H9 (cell line): ENCODE measurements around the gene WWC2. TPM values are rescaled to one million over a fixed set of nuclear protein-coding genes. Genes with fewer than 3 reads are reported as not detected.

ENCODE experiments used
- DNase-seq: peaks from one replicate; pipeline ENCODE4 v3.0.0-alpha.2; 2017
- H2AFZ ChIP-seq: one replicate; pipeline ENCODE4 v1.6.1; 2013; ENCODE audit warnings: mild to moderate bottlenecking, low read length, control low read depth, moderate library complexity
- H2AK5ac ChIP-seq: 2 replicates; pipeline ENCODE4 v1.6.1; 2013; ENCODE audit warnings: low read length, control low read depth, mixed read lengths; ENCODE audit not compliant: insufficient read length
- H2BK120ac ChIP-seq: one replicate; pipeline ENCODE4 v1.6.1; 2013; ENCODE audit warnings: low read depth, mild to moderate bottlenecking, low read length, control low read depth, inconsistent platforms; ENCODE audit not compliant: poor library complexity, severe bottlenecking
- H2BK12ac ChIP-seq: 2 replicates; pipeline ENCODE4 v1.6.1; 2013; ENCODE audit warnings: low read length, control low read depth, mixed read lengths, low read depth; ENCODE audit not compliant: insufficient read length
- H2BK15ac ChIP-seq: 2 replicates; pipeline ENCODE4 v1.6.1; 2013; ENCODE audit warnings: low read depth, low read length, control low read depth
- H2BK20ac ChIP-seq: one replicate; pipeline ENCODE4 v1.6.1; 2013; ENCODE audit warnings: low read depth, mild to moderate bottlenecking, low read length, control low read depth, inconsistent platforms; ENCODE audit not compliant: poor library complexity, severe bottlenecking
- H2BK5ac ChIP-seq: 2 replicates; pipeline ENCODE4 v1.6.1; 2013; ENCODE audit warnings: low read length, control low read depth, mixed read lengths; ENCODE audit not compliant: insufficient read length
- H3K14ac ChIP-seq: 2 replicates; pipeline ENCODE4 v1.6.1; 2013; ENCODE audit warnings: low read length, control low read depth; ENCODE audit not compliant: insufficient read depth
- H3K18ac ChIP-seq: 2 replicates; pipeline ENCODE4 v1.6.1; 2013; ENCODE audit warnings: low read depth, mild to moderate bottlenecking, mixed read lengths, low read length, control low read depth; ENCODE audit not compliant: insufficient read length
- H3K23ac ChIP-seq: 2 replicates; pipeline ENCODE4 v1.6.1; 2013; ENCODE audit warnings: low read length, control low read depth, mixed read lengths, low read depth; ENCODE audit not compliant: insufficient read length
- H3K23me2 ChIP-seq: 2 replicates; pipeline ENCODE4 v1.6.1; 2013; ENCODE audit warnings: low read depth, mild to moderate bottlenecking, mixed read lengths, low read length, control low read depth; ENCODE audit not compliant: insufficient read length, poor library complexity, severe bottlenecking
- H3K27ac ChIP-seq: 2 replicates; pipeline ENCODE4 v1.5.1; 2013; ENCODE audit warnings: low read length, control low read depth, mixed read lengths, low read depth; ENCODE audit not compliant: insufficient read length
- H3K27me3 ChIP-seq: 2 replicates; pipeline ENCODE4 v1.6.1; 2013; ENCODE audit warnings: low read length, control low read depth, inconsistent platforms; ENCODE audit not compliant: insufficient read depth
- H3K4ac ChIP-seq: 2 replicates; pipeline ENCODE4 v1.6.1; 2013; ENCODE audit warnings: low read depth, mild to moderate bottlenecking, control low read depth, inconsistent platforms, low read length, moderate library complexity
- H3K4me1 ChIP-seq: 2 replicates; pipeline ENCODE4 v1.6.1; 2013; ENCODE audit warnings: low read length, control low read depth, inconsistent platforms; ENCODE audit not compliant: insufficient read depth
- H3K4me2 ChIP-seq: 2 replicates; pipeline ENCODE4 v1.6.1; 2013; ENCODE audit warnings: low read length, control low read depth, mixed read lengths; ENCODE audit not compliant: insufficient read length, insufficient read depth
- H3K56ac ChIP-seq: 2 replicates; pipeline ENCODE4 v1.6.1; 2013; ENCODE audit warnings: low read depth, mild to moderate bottlenecking, mixed read lengths, low read length, control low read depth; ENCODE audit not compliant: insufficient read length
- H3K79me1 ChIP-seq: 2 replicates; pipeline ENCODE4 v1.6.1; 2013; ENCODE audit warnings: low read depth, mild to moderate bottlenecking, moderate library complexity, low read length, control low read depth, inconsistent platforms; ENCODE audit not compliant: insufficient read depth, poor library complexity, severe bottlenecking
- H3K79me2 ChIP-seq: 2 replicates; pipeline ENCODE4 v1.6.1; 2013; ENCODE audit warnings: low read length, control low read depth, inconsistent platforms; ENCODE audit not compliant: insufficient read depth
- H3K9ac ChIP-seq: 2 replicates; pipeline ENCODE4 v1.6.1; 2013; ENCODE audit warnings: low read length, control low read depth, mixed read lengths; ENCODE audit not compliant: insufficient read length; ENCODE audit errors: extremely low read depth
- H3K9me3 ChIP-seq: one replicate; pipeline ENCODE4 v1.6.1; 2013; ENCODE audit warnings: low read depth, low read length, inconsistent platforms; ENCODE audit not compliant: control insufficient read depth
- H3T11ph ChIP-seq: one replicate; pipeline ENCODE4 v1.6.1; 2013; ENCODE audit warnings: mild to moderate bottlenecking, low read length, control low read depth, inconsistent platforms
- H4K20me1 ChIP-seq: one replicate; pipeline ENCODE4 v1.6.1; 2013; ENCODE audit not compliant: control insufficient read depth, insufficient read length, insufficient read depth
- H4K5ac ChIP-seq: 2 replicates; pipeline ENCODE4 v1.6.1; 2013; ENCODE audit warnings: low read depth, mild to moderate bottlenecking, mixed read lengths, low read length, control low read depth; ENCODE audit not compliant: insufficient read length
- H4K8ac ChIP-seq: replicated peaks from 2 replicates; pipeline ENCODE4 v1.6.1; 2013; ENCODE audit warnings: low read length, control low read depth, mixed read lengths, low read depth; ENCODE audit not compliant: insufficient read length
- H4K91ac ChIP-seq: 2 replicates; pipeline ENCODE4 v1.6.1; 2013; ENCODE audit warnings: low read depth, mild to moderate bottlenecking, moderate library complexity, mixed read lengths, low read length, control low read depth; ENCODE audit not compliant: insufficient read length
- H3K27ac Mint-ChIP-seq, 3 experiments: 2 replicates in 2 of 3; 3 replicates in 1 of 3; pipeline ENCODE4 v1.8.0; 2020 to 2021; ENCODE audit warnings: mixed read lengths in 3 of 3, mild to moderate bottlenecking in 1 of 3, moderate library complexity in 1 of 3
- H3K27me3 Mint-ChIP-seq: 2 replicates; pipeline ENCODE4 v1.8.0; 2021; ENCODE audit warnings: low read depth, mild to moderate bottlenecking, moderate library complexity, mixed read lengths
- H3K36me3 Mint-ChIP-seq, 3 experiments: 2 replicates in 2 of 3; 3 replicates in 1 of 3; pipeline ENCODE4 v1.8.0; 2020 to 2021; ENCODE audit warnings: low read depth in 3 of 3, mixed read lengths in 3 of 3; ENCODE audit not compliant: insufficient read depth in 1 of 3
- H3K4me1 Mint-ChIP-seq, 2 experiments: 2 replicates each; pipeline ENCODE4 v1.8.0; 2020; ENCODE audit warnings: mixed read lengths in 2 of 2
- H3K4me3 Mint-ChIP-seq, 2 experiments: 2 replicates in 1 of 2; 3 replicates in 1 of 2; pipeline ENCODE4 v1.8.0; 2020 to 2021; ENCODE audit warnings: mild to moderate bottlenecking in 2 of 2, mixed read lengths in 2 of 2, moderate library complexity in 1 of 2
- H3K9me3 Mint-ChIP-seq, 2 experiments: 2 replicates in 1 of 2; 3 replicates in 1 of 2; pipeline ENCODE4 v1.8.0; 2020; ENCODE audit warnings: mild to moderate bottlenecking in 2 of 2, mixed read lengths in 2 of 2, moderate library complexity in 1 of 2
- CTCF ChIP-seq: fragments of 200-600 bp; sonication (generic); conservative IDR thresholded peaks from 3 replicates; pipeline ENCODE4 v1.8.0; 2021; ENCODE audit warnings: antibody characterized with exemption, mild to moderate bottlenecking
- total RNA-seq: library from RNA; stranded (reverse); gene quantifications from 2 replicates; pipeline ENCODE4 v1.2.1, GENCODE V29; 2021

WWC2 gene
- total RNA-seq, 1 experiment from 2014 or later, result 106 TPM

- Histone ChIP-seq H3K4me2 (no peak overlapping the region), H3K56ac (no peak overlapping the region), H3K9ac (no peak overlapping the region), H2BK12ac (no peak overlapping the region), H3K9me3 (no peaks in the 10 kb centered on the region), H4K5ac (no peak overlapping the region), H2BK5ac (no peak overlapping the region), H4K8ac (no peak overlapping the region), H2BK120ac (no peak overlapping the region), H3K18ac (no peak overlapping the region), H2BK15ac (no peak overlapping the region), H3K27ac (no peak overlapping the region), H2BK20ac (no peak overlapping the region), H4K91ac (no peak overlapping the region), H3T11ph (no peak overlapping the region), H3K79me1 (peaks cover 2% of the 10 kb centered on the region), H3K79me2 (peaks cover 35% of the 10 kb centered on the region), H3K14ac (no peak overlapping the region), H3K27me3 (no peaks in the 10 kb centered on the region), H2AFZ (no peak overlapping the region), H3K23me2 (no peaks in the 10 kb centered on the region), H3K4ac (no peak overlapping the region), H3K23ac (no peak overlapping the region), H4K20me1 (no peaks in the 10 kb centered on the region), H2AK5ac (no peak overlapping the region), H3K4me1 (peaks cover 3% of the 10 kb centered on the region)
- Mint-ChIP-seq H3K4me3 (no peak overlapping the region), H3K27ac (peak overlapping the region in 2 of 3 experiments; percentile 4 to 55; a peak in 2 of 7 replicates), H3K9me3 (no peaks in the 10 kb centered on the region), H3K27me3 (no peaks in the 10 kb centered on the region), H3K36me3 (peaks cover 0 to 4% (median 0%) of the 10 kb centered on the region in 3 experiments; a peak in 1 of 7 replicates), H3K4me1 (peaks cover 33 to 42% of the 10 kb centered on the region in 2 experiments)
- no peak for TF ChIP-seq CTCF
- no peak for DNase-seq
Measured at GRCh38 chr4:183132865-183133264, 33.8 kb downstream of the WWC2 start.
